IMR-90 (cell line): ENCODE measurements around the gene PTGES2.
A peak's percentile ranks its signal among the peaks of the same experiment; 100 is the strongest.

Experiments used
- BHLHE40 ChIP-seq: fragments of 150-350 bp; IDR thresholded peaks from 2 replicates; pipeline ENCODE4 v1.6.1; 2016; ENCODE audit warnings: mild to moderate bottlenecking, low read depth, low read length
- CHD1 ChIP-seq: IDR thresholded peaks from 2 replicates; pipeline ENCODE4 v1.6.1; 2012; ENCODE audit warnings: low read depth, low read length, improper control_type of control experiment
- CTCF ChIP-seq: conservative IDR thresholded peaks from 2 replicates; pipeline ENCODE4 v1.5.1; 2012; ENCODE audit warnings: mild to moderate bottlenecking, low read depth, low read length, improper control_type of control experiment
- FOS ChIP-seq: fragments of 150-350 bp; IDR thresholded peaks from 2 replicates; pipeline ENCODE4 v1.6.1; 2016; ENCODE audit warnings: low read depth, low read length
- MAFK ChIP-seq: IDR thresholded peaks from 2 replicates; pipeline ENCODE4 v1.6.1; 2012; ENCODE audit warnings: low read depth, low read length, improper control_type of control experiment
- MAZ ChIP-seq: IDR thresholded peaks from 2 replicates; pipeline ENCODE4 v1.6.1; 2012; ENCODE audit warnings: low read depth, mild to moderate bottlenecking, low read length, improper control_type of control experiment, moderate library complexity, borderline replicate concordance
- MXI1 ChIP-seq: IDR thresholded peaks from 2 replicates; pipeline ENCODE4 v1.6.1; 2012; ENCODE audit warnings: low read depth, mild to moderate bottlenecking, low read length, moderate library complexity, borderline replicate concordance
- POLR2A ChIP-seq: IDR thresholded peaks from 2 replicates; pipeline ENCODE4 v1.6.1; 2012; ENCODE audit warnings: mild to moderate bottlenecking, low read depth, low read length
- RAD21 ChIP-seq: IDR thresholded peaks from 2 replicates; pipeline ENCODE4 v1.6.1; 2012; ENCODE audit warnings: low read length, improper control_type of control experiment
- RFX5 ChIP-seq: IDR thresholded peaks from 2 replicates; pipeline ENCODE4 v1.8.0; 2012; ENCODE audit warnings: low read depth, mild to moderate bottlenecking, low read length, moderate library complexity
- SMC3 ChIP-seq: fragments of 150-350 bp; IDR thresholded peaks from 2 replicates; pipeline ENCODE4 v1.6.1; 2016; ENCODE audit warnings: low read depth, mild to moderate bottlenecking, antibody characterized with exemption, low read length, moderate library complexity
- USF2 ChIP-seq: fragments of 150-350 bp; IDR thresholded peaks from 2 replicates; pipeline ENCODE4 v1.6.1; 2017; ENCODE audit warnings: mild to moderate bottlenecking, antibody characterized with exemption, low read length, low read depth

- TF ChIP-seq CTCF (peak; percentile 100; the same call in 1 of the 2 replicates), POLR2A (peak; percentile 50; the same call in 1 of the 2 replicates), RAD21 (peak; percentile 98), BHLHE40 (no peak; the same call in 1 of the 2 replicates), MAFK (no peak; the same call in 1 of the 2 replicates), CHD1 (no peak), RFX5 (no peak), SMC3 (peak; percentile 99), MAZ (peak; percentile 63), MXI1 (no peak), FOS (no peak), USF2 (no peak)
Measured at GRCh38 chr9:128117613-128118471, 9.7 kb downstream of the PTGES2 start.
